Measurements from ENCODE around the gene TTC33. TPM values are rescaled to one million over a fixed set of nuclear protein-coding genes. Genes with fewer than 3 reads are reported as not detected.

TTC33 gene
- total and polyA plus RNA-seq, 2 of the 13 experiments (the other 11 are each of a cell fraction or from before 2014, with no cell fraction given), result 4.5 to 20.0 TPM

DNA sequence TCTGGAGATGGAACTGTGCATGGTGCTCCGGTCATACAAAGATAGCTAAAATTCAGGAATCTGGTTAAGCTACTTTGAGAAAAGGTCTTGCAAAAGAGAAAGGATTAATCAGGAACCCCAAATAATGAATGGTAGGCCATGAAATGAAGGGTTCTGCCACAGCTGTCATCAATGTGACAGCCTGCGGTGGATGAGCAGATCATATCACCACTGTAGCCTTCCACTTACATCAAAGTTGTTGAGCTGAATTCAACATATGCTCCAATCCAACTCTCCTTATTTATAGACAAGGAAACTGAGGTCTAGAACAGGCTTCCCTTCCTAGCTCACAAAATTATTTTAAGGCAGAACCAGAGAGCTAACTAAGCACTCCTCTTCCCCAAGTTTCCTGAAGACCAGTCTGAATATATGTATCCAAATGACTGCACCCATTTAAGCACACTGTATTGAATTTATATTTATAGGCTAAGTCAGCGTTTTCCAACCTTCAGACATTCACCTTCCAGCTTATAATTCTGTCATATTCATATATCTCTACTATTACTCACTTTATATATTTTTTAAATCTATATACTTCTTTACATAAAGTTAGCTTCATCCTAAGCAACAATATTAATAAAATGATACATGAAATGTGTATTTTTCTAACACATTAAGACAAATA is 90.0 kb downstream of the TTC33 start:
- ChIA-PET CTCF (ENCODE audit: low intra/inter-chr PET ratio, low total read pairs) (no interaction called here), POLR2A (no interaction called here)
- Histone ChIP-seq H3K4me3 (replicated peaks in 1 of 3; ENCODE audit: insufficient read depth in 1 of 3, low read depth in 2 of 3, low read length in 3 of 3) (no peak overlapping the region), H3K9me3 (ENCODE audit: low read length) (no peaks in the 10 kb centered on the region), H3K4me2 (ENCODE audit: low read depth, low read length) (no peak overlapping the region), H4K20me1 (ENCODE audit: insufficient read depth, low read length) (no peaks in the 10 kb centered on the region), H3K9ac (ENCODE audit: insufficient read depth, low read depth, low read length) (no peak overlapping the region), H2AFZ (ENCODE audit: low read length) (no peak overlapping the region), H3K27me3 (ENCODE audit: control insufficient read depth in 1 of 2, insufficient read depth in 2 of 2, low read length in 2 of 2) (no peaks in the 10 kb centered on the region; a peak in 1 of 5 replicates), H3K4me1 (ENCODE audit: insufficient read depth, low read length) (no peaks in the 10 kb centered on the region), H3K36me3 (replicated peaks in 1 of 2; ENCODE audit: control insufficient read depth in 1 of 2, insufficient read depth in 2 of 2, low read length in 2 of 2) (no peaks in the 10 kb centered on the region), H3K79me2 (ENCODE audit: insufficient read depth, low read length) (no peaks in the 10 kb centered on the region), H3K27ac (ENCODE audit: extremely low read length, insufficient read depth, low read length) (no peak overlapping the region)
- WGBS (ENCODE audit: low lambda C conversion rate), result 31% methylated on average over 3 of the region's 3 CpGs
- no peak for FAIRE-seq
- DNase-seq (ENCODE audit: low spot score), result no peak
- no TSS peak for BruUV-seq (replicated peaks)
- in situ Hi-C loops (cut with HindIII; ENCODE audit: extremely low pct_ligation_motif_present, low pct_unique_long_range_greater_than_20kb) (no loop called here), intact Hi-C loops (cut with micrococcal nuclease; ENCODE audit: unreplicated experiment) (no loop called here)
- ATAC-seq, result no peak
- TF ChIP-seq, protein P1, sequence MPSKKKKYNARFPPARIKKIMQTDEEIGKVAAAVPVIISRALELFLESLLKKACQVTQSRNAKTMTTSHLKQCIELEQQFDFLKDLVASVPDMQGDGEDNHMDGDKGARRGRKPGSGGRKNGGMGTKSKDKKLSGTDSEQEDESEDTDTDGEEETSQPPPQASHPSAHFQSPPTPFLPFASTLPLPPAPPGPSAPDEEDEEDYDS (CRISPR knock-in tag; IDR thresholded peaks at IDR 0.05), result no peak
- TF ChIP-seq MAFF (IDR thresholded peaks at IDR 0.05; ENCODE audit: low read depth, low read length) (peak; percentile 20; the same call in 1 of the 2 replicates), ZNF616 (CRISPR knock-in tag; IDR thresholded peaks at IDR 0.05; ENCODE audit: low read depth) (no peak), KDM5B (CRISPR knock-in tag; IDR thresholded peaks at IDR 0.05; ENCODE audit: borderline replicate concordance) (no peak), KDM5A (IDR thresholded peaks at IDR 0.05; ENCODE audit: borderline replicate concordance, low read length) (no peak), CC2D1A (CRISPR knock-in tag; IDR thresholded peaks at IDR 0.05) (no peak), MAFK (conservative IDR thresholded peaks at IDR 0.05 in 1 of 2, IDR thresholded peaks at IDR 0.05 in 1 of 2; ENCODE audit: low read length in 2 of 2) (peak in 1 of 2 experiments; percentile 64; a peak in 3 of 4 replicates), ZNF33B (CRISPR knock-in tag; IDR thresholded peaks at IDR 0.05) (no peak)

GRCh38 chr5:40660751-40661150 is 95.0 kb downstream of the TTC33 start:
- no peak overlapping the region for H3K27ac ChIP-seq (ENCODE audit: extremely low read length, insufficient read depth, low read length)
- in situ Hi-C loops (cut with HindIII; ENCODE audit: extremely low pct_ligation_motif_present, low pct_unique_long_range_greater_than_20kb) (no loop called here), intact Hi-C loops (cut with micrococcal nuclease; ENCODE audit: unreplicated experiment) (no loop called here)
- H3K9me3 ChIP-seq (ENCODE audit: low read length), result no peaks in the 10 kb centered on the region
- no peak for DNase-seq (ENCODE audit: low spot score)
- no peaks in the 10 kb centered on the region; a peak in 1 of 5 replicates for H3K27me3 ChIP-seq (ENCODE audit: control insufficient read depth in 1 of 2, insufficient read depth in 2 of 2, low read length in 2 of 2)
- ChIA-PET CTCF (ENCODE audit: low intra/inter-chr PET ratio, low total read pairs) (no interaction called here), POLR2A (no interaction called here)
- no peaks in the 10 kb centered on the region for H3K36me3 ChIP-seq (replicated peaks in 1 of 2; ENCODE audit: control insufficient read depth in 1 of 2, insufficient read depth in 2 of 2, low read length in 2 of 2)
- BruUV-seq (replicated peaks), result no TSS peak
- no peaks in the 10 kb centered on the region for H3K79me2 ChIP-seq (ENCODE audit: insufficient read depth, low read length)
- FAIRE-seq, result no peak
- no peak overlapping the region for H3K4me2 ChIP-seq (ENCODE audit: low read depth, low read length)
- no peaks in the 10 kb centered on the region for H3K4me1 ChIP-seq (ENCODE audit: insufficient read depth, low read length)
- no peak overlapping the region for H2AFZ ChIP-seq (ENCODE audit: low read length)
- ATAC-seq, result no peak
- H4K20me1 ChIP-seq (ENCODE audit: insufficient read depth, low read length), result no peaks in the 10 kb centered on the region
- 3% methylated on average over 2 of the region's 2 CpGs for WGBS (ENCODE audit: low lambda C conversion rate)
- H3K9ac ChIP-seq (ENCODE audit: insufficient read depth, low read depth, low read length), result no peak overlapping the region
- H3K4me3 ChIP-seq (replicated peaks in 1 of 3; ENCODE audit: insufficient read depth in 1 of 3, low read depth in 2 of 3, low read length in 3 of 3), result no peak overlapping the region
- TF ChIP-seq SPEN (CRISPR knock-in tag; IDR thresholded peaks at IDR 0.05; ENCODE audit: low read depth), result no peak
- TF ChIP-seq PATZ1 (CRISPR knock-in tag; IDR thresholded peaks at IDR 0.05), result no peak
- no peak for TF ChIP-seq PAF1 (CRISPR knock-in tag; IDR thresholded peaks at IDR 0.05)
- TF ChIP-seq SP1 (IDR thresholded peaks at IDR 0.05), result no peak
- no peak for TF ChIP-seq SP1 (CRISPR knock-in tag; IDR thresholded peaks at IDR 0.05)
- TF ChIP-seq ATM (IDR thresholded peaks at IDR 0.05; ENCODE audit: borderline replicate concordance), result no peak
- TF ChIP-seq, protein P2, sequence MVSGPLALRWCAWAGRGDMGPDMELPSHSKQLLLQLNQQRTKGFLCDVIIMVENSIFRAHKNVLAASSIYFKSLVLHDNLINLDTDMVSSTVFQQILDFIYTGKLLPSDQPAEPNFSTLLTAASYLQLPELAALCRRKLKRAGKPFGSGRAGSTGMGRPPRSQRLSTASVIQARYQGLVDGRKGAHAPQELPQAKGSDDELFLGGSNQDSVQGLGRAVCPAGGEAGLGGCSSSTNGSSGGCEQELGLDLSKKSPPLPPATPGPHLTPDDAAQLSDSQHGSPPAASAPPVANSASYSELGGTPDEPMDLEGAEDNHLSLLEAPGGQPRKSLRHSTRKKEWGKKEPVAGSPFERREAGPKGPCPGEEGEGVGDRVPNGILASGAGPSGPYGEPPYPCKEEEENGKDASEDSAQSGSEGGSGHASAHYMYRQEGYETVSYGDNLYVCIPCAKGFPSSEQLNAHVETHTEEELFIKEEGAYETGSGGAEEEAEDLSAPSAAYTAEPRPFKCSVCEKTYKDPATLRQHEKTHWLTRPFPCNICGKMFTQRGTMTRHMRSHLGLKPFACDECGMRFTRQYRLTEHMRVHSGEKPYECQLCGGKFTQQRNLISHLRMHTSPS (CRISPR knock-in tag; IDR thresholded peaks at IDR 0.05; ENCODE audit: low read depth), result no peak
- TF ChIP-seq YY1 (IDR thresholded peaks at IDR 0.05; ENCODE audit: insufficient read depth, insufficient replicate concordance, low read depth, low read length), result no peak
